Measurements from ENCODE around the gene RYR2.

DNA sequence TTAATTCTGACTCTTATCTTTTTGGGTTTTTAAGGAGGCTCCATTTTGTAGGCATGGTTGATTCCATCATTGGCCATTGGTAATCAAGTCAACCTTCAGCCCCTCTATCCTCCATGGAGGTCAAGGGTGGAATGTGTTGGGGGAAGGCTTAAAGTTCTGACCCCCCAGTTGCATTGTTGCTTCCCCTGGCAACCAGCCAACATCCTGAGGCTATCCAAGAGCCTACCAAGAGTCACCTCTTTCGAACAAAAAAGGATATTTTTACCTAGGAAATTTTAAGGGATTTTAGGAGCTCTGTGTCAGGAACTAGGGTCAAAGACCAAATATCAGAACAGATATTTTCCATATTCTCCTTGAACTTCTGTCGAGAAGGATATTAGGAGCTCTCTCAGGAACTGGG, 251.8 kb downstream of the RYR2 start:
- TF ChIP-seq POLR2A (IDR thresholded peaks at IDR 0.05) (no peak), CTCF (IDR thresholded peaks at IDR 0.05) (no peak), EP300 (IDR thresholded peaks at IDR 0.05) (no peak)
